Stimulated activated CD8-positive, alpha-beta memory T cell treated with anti-CD3 and anti-CD28 coated beads, Interleukin-7, amount 100 ng/mL, for 4 hours (primary cell): Measurements from ENCODE around the gene EDRF1.
"Not testable (repeated sequence)": the region's sequence is repeated elsewhere in the genome, so short reads cannot be mapped to it uniquely, and the experiment has no call there.

ENCODE experiments used
- DNase-seq, 2 donors: peaks; one replicate each; pipeline ENCODE4 v3.0.0-alpha.2; 2020; ENCODE audit warnings: low read depth in 2 of 2

The EDRF1 gene

DNA sequence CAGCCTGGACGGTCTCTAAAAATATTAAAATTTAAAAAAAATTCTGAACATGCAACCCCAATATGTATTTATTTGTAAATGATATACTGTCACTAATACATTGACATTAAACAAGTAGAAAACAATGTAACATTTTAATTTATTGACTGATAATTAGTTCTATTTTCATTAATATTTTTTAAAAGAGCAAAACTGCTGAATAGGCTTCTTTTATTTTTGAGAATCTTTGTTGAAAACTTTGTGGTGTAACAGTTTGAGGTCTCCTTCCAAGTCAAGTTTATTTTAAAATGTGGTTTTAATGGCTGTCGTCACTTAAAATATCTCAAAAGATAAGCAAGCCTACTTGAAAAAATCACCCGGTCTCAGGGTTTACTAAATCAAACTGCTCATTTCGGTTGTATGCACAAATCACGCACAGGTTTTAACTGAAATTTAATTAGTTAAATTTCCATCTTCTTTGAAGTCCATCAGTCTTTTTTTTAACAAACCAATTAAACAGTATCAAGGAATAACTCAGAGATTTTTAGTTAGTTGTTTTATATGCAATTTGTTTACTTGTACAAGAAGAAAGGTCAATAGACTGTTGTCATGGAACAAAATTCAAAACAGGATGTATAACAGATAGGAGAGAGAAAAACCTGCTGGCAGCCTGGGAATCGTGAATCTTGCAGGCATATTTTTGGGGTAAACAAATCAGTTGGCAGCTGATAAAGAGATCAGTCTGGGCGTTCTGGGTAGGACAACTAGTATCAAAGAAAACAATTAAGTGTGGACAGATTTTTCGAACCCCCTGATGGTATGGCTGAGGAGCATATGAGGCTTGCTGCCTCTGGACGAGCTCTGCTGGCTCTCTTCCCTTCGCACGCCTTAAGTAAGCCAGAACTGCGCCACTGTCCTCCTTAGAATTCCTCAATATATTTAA lies 9.7 kb upstream of the EDRF1 start:
- DNase-seq: no peak

DNA sequence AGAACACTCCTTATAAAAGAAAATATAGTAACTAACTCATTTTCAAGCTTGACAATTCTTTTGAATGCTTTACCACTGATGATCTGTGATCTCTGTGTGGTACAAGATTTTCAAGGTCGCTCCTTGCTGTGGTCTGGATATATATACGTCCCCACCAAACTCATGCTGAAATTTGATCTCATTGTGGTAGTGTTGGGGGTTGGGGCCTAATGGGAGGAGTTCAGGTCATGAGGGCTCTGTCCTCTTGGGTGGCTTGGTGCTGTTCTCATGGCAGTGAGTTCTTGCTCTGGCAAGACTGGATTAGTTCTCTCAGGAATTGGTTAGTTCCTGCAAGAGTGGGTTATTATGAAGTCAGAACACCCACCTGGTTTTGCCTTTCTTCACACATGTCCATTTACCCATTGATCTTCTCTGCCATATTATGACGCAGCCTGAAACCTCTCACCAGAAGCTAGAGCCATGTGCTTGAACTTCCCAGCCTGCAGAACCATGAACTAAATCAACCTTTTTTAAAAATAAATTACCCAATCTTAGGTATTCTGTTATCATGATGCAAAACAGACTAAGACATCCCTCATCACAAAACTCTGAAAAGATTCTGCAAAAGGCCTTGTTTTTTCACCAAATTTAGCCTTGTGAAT lies 8.3 kb upstream of the EDRF1 start:
- DNase-seq: no peak

DNA sequence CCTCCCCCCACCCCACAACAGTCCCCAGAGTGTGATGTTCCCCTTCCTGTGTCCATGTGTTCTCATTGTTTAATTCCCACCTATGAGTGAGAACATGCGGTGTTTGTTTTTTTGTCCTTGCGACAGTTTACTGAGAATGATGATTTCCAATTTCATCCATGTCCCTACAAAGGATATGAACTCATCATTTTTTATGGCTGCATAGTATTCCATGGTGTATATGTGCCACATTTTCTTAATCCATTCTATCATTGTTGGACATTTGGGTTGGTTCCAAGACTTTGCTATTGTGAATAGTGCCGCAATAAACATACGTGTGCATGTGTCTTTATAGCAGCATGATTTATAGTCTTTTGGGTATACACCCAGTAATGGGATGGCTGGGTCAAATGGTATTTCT lies 4.8 kb upstream of the EDRF1 start:
- DNase-seq: not testable (repeated sequence)

DNA sequence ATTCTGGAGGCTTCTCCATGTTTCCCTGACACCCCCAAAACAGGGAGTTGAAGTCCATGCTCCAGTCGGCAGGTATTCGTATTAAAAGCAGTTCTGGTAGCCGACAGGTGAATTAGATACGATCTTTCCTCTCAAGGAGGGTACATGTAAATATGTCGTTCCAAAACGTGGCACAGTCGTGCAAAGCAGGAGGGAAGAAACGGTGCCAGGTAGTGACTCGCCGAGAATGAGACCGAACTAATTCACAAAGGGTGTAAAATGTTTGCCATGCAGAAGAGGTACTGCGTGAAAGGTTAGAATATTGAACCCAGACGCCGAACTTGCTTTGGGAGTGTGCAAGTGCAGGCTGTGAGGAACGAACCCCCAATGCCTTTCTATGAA lies 483 bp downstream of the EDRF1 start:
- no peak for DNase-seq

DNA sequence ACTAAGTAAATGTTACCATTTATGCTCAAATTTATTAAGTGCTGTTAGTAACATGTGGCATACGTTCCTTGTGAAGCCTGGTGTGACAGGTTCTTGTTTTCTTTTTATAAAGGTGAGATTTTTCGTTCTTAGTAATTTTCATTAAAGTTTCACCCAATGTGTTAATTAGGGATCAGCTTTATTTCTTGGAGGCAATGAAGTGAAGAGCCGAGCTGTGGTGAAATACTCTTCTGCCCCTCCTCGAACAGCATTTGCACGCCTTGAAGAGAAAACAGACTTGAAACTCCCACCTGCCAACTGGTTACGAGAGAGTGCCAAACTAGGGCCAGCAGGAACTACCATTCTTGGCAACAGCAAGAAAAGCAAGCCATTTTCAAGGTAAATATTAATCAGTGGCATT lies 1.5 kb downstream of the EDRF1 start:
- no peak for DNase-seq

DNA sequence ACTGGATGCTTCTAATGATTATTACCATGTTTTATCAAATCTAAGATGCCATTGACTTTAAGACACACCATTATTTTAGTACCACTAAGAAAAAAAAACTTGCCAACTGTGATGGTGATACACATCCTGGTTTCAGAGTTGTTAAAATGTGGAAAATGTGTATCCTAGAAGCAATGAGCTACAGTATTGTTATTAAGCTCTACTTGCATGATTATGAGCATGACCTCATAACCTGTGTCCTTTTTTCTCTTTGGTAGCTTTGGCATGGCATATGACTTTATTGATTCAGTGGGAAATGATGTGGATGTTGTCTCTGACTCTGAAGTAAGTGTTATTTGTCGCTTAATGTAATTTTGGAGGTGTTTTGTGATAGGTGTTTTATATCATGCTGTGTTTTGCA lies 3.3 kb downstream of the EDRF1 start:
- DNase-seq: no peak

DNA sequence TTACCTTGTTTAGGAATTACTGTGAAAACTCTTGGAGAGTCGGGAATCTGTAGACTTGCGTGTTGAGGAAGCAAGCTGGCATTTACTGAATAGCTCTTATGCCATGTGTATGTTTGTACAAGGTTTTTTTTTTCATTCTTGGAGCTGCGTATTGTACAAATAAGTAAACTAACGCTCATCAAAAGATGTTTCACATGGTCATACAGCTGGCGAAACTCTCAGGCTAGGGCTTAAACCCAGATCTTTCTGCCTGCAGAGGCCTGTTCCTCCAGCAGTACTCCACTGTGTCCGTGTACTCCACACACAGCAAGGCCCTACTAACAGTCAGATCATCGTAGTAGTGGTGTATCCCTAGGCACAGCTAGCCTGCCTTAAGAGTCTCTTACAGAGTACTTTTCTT lies 7.4 kb downstream of the EDRF1 start:
- DNase-seq: no peak

DNA sequence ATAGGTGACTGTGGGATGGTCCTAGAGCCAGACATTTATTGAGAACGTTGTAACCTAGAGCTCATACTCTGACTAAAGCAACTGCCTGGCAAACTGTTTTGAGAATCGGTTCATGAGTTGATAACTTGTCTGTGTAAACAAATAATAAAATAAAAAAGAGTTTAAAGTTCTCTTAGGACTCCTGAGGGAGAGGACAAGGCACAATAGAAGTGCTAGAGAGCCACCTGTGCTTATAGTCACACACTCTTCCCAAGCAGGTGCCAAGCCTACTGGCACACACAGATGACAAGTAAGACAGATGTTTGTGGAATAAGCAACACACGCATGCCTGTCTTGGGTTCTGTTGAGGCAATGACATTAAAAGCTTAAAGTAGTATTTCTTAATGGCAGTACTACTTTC lies 7.9 kb downstream of the EDRF1 start:
- no peak for DNase-seq

DNA sequence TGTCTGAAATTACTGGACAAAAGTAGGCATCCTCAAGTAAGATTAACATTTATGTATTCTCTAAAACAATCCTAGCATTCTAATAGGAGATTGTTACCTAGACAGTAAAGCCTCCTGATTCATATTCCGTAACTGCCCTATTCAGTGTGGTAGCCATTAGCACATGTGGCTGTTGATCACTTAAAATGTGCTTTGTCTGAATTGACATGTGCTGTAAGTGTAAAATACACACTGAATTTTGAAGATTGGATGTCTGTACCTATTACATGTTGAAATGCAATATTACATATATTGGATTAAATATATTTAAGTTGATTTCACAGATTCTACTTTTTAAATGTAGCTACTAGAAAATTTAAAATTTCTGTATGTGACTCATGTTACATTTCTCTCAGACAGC lies 14.6 kb downstream of the EDRF1 start:
- DNase-seq: no peak

DNA sequence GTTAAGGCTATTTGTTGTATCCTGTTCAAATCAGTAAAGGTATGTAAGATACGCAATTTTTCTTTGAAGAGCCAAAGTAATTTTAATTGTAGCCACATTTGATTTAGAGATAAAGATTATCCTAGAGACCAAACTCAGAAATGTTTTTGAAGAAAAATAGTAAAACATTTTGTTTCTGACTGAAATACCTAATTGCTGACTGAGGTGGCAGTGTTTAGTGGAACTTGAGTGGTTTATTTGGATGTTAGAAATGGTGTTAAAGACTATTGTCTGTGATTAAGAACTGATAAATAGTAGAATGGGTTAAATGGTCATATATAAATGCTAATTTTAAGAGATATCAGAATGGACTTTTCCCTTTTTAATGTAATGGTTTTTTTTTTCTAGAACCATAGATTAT lies 15.3 kb downstream of the EDRF1 start:
- DNase-seq: no peak

DNA sequence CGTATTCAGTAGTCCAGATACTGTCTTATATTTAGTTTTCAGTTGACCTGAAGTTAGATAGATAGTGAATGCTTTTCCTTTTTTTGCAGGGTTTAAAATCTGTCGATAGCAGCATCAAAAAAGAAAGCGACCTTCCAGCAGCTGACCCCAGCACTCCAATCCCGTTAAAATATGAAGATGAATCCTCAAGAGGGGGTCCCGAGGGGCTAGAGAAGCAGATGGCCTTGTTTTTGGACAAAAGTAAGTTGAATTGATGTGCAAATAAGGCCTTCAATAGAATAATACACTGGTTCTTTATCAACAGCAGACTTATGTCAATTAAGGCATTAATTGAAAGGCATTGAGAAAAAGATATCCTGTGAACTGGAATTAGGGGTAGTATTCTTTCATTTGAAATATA lies 18.7 kb downstream of the EDRF1 start:
- DNase-seq: no peak

DNA sequence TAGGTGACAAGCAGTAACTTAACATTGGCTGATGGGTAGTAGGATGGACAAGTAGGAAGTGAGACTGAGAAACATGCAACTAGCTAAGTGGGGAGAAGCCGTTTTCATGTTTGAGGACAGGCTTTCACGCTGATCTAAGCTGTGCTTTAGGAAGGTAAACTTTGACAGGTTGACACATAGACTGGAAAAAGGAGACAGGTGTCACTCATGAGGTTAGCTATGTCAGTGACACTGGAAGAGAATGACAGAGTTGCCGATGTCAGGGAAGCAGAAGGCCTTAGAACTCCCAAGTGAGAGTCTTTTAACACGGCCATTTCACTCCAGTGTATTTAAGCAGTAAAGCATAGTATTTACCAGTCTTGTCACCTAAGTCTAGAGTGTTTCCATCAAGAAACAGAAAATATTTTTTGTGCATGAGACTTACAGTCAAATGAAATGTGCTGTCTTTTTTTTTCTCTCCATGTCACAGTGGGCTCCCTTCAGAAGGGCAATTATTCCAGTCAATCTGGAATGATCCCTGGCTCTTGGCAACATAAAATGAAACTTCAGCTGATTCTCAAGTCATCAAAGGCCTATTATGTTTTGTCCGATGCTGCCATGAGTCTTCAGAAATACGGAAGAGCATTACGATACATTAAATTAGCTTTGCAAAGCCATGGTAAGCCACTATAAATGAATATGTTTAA lies 20.6 kb downstream of the EDRF1 start:
- no peak for DNase-seq

DNA sequence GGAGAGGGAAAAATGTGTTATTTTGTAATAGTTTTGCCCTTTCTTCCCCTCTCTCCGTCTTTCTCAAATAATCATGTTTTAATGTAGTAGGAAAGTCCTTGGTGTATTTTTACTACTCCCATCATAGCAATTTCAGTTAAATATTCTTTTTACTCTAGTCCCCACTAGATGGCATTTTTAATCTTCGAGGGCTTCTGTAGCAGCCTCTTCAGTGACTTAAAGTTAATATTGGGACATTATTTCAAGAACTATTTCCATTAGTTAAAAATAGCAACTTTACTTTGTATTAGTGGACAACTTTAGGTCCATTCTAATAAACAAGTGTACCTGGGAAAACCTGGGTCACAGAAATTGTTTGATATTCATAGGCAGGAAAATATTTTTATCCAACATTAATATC lies 23.0 kb downstream of the EDRF1 start:
- no peak for DNase-seq

DNA sequence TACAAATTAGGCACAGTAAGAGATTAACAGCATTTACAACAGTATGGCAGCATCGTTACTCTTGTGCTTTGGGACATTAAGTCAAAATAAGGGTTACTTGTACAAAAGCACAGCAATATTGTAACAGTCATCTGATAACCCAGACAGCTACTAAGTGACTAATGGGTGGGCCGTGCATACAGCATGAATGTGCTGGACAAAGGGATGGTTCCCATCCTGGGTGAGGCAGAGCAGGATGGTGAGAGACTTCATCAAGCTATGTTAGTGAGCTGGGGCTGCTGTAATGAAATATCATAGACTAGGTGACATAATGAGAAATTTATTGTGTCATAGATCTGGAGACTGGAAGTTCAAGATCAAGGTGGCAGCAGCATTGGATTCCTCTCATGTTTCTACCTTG lies 25.4 kb downstream of the EDRF1 start:
- DNase-seq: no peak

DNA sequence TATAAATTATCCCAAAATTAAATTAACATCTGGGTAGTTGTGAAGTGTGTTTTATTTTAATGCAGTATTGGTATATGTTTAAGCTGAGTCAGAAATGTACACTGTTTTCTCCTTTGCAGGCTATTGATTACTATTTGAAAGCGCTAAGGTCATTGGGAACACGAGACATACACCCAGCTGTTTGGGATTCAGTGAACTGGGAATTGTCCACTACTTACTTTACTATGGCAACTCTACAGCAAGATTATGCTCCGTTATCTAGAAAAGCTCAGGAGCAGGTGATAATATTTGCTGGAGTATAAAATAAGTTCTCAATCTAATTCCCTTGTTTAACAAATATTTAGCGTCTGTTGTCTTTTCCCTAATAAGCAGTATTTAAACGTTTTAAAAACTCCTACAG lies 27.9 kb downstream of the EDRF1 start:
- no peak for DNase-seq

DNA sequence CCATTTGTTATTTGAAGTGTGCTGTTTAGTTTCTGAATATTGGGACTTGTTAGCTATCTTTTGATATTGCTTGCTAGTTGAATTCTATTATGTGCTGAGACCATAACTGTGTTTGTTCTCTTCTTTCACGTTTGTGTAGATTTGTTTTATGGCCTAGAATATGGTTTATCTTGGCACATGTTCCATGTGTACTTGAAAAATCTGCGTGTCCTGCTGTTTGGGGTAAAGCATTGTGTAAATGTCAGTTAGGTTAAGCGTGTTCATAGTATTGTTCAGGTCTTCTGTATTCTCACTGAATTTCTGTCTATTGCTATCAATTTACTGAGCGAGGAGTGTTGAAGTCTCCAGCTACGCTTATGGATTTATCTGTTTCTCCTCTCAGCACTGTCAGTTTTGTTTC lies 36.7 kb downstream of the EDRF1 start:
- no peak for DNase-seq

DNA sequence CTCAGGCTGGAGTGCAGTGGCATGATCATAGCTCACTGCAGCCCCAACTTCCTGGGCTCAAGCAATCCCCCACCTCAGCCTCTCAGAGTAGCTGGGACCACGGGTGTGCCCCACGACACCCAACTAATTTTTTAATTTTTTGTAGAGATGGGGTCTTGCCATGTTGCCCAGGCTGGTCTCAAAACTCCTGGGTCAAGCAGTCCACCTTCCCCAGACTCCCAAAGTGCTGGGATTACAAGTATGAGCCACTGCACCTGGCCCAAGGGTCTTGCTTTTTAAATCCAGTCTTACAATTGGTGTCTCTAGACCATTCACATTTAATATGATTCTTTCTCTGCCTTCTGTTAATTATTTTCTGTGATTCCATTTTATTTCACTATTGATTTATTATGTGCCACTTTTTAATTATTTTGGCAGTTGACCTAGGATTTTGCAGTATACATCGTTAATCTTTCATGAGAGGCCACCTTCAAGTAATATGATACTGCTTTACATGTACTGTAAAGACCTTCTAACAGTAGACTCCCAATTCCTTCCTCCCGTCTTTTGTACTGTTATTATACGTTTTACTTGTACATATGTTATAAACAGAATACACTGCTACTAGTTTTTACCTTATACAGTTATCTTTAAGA lies 37.5 kb downstream of the EDRF1 start:
- DNase-seq: no peak

DNA sequence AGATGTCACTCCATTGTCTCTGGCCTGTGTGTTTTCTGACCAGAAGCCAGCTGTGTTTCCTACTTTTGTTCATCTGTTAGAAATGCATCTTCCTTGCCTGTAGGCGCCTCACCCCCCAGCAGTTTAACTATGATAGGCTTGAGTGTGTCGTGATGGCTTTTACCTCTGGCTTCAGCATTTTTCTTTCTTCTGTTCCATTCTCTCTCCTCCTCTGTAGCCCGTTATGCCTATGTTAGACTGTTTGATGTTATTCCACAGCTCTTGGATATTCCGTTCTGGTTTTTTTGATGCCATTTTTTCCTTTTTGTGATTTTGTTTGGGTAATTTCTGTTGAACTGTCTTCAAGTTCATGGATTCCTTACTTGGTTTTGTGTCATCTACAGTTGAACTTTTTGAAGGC lies 38.2 kb downstream of the EDRF1 start:
- no peak for DNase-seq

DNA sequence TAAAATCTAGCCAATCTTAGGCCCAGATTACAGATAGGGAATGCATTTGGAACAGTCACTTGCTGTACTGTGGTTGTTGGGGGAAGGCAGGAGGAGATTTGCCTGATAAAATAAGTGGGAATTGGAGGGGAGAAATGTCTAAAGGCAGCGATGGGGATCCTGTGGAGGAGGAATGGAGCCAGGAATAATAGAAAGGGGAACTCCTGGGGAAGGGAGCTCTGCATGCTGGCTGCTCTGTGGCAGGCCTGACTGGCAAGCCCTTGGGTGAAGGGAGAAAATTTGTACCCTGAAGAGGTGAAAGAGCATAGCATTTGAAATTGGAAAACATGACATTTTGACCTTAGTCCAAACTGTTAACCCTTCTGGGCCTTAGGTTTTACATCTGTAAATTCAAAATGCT lies 42.5 kb downstream of the EDRF1 start:
- no peak for DNase-seq

DNA sequence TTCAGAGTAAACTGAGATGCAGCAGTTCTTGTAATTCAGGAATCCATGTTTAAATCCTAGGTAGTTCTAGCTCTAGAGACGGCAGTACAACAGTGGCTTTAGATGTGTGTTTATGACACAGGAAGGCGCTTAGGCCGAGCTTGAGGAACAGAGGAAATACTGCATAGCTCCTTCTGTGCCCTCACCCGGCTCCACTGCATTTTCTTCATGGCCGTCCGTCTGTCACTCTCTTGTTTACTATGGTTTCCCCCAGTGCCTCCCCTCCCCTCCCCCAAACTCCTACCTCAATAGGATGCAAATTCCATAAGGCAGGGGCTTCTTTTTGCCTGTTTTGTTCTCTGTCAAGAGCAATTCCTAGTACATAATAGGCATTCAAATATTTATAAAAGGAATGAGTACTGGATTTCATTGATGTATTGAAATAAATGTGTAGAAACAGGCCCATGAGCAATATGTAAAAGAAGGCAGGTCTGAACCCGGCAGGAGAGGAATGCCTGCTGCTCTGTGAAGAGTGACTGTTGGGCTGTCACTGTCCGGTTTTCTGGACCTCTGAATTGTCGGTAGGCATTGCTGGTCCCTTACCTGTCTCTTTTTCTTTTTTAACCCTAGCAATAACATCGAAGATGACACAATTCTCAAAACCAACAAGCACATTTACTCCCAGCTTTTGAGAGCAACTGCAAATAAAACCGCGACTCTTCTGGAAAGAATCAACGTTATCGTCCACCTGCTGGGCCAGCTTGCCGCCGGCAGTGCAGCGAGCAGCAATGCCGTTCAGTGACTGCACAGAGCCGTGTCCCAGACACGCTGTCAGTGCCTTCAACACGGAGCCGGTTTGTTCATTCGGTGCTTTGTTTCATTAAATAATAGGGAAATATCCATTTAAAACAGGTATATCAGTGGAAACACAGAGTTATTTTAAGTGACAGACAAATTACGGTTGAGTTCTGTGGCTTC lies 43.5 kb downstream of the EDRF1 start:
- DNase-seq: no peak

DNA sequence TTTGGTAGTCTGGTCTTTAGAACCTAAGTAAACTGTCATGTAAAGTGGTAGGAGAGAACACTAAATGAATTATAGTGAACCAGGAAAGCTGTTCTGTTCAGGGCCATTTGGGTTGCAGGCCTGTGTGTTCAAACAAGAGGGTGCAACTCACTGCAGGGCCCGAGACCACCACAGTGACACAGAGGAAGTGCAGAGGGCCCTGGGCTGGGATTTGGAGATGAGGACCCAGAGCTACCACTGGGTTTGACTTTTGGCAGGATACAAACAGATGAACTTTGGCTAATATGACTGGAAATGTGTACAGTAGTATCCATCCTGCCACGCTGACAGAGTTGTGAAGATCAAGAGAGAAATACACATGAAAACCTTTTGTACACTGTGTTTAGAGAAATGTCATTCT lies 46.3 kb downstream of the EDRF1 start:
- no peak for DNase-seq
